AG09319 (cell line): Measurements from ENCODE around the gene MAP1B.

Source experiments
- DNase-seq: peaks from one replicate; pipeline ENCODE4 v3.0.0-alpha.2; 2010; ENCODE audit warnings: low read depth; ENCODE audit errors: extremely low read depth
- CTCF ChIP-seq: IDR thresholded peaks from 2 replicates; pipeline ENCODE4 v1.5.1; 2011; ENCODE audit warnings: low read depth, mild to moderate bottlenecking, inconsistent platforms, low read length, moderate library complexity

MAP1B gene

GRCh38 chr5:72251386-72251785, 144.1 kb downstream of the MAP1B start:
- TF ChIP-seq CTCF = no peak

DNA sequence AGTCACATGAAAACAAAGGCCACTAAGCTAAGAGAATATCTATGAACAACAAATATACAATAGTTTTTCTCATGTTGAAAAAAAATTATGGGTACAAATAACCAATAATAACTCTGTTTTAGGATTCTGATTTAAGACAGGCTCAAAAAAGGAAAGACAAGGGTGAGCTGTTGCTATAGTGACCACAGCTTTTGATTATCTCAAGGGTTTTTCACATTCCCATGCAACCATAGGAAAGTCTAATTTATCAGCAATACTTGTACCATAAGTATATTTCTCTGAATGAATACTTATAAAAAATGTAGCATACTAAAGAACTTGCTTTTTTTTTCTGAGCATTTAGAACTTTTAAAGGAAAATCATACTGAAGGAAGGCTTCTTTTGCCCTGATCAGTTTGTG, 144.7 kb downstream of the MAP1B start:
- no peak for TF ChIP-seq CTCF
- DNase-seq = no peak

More at GRCh38 chr5:72251386-72251785, 144.1 kb downstream of the MAP1B start:
- no peak for DNase-seq

DNA sequence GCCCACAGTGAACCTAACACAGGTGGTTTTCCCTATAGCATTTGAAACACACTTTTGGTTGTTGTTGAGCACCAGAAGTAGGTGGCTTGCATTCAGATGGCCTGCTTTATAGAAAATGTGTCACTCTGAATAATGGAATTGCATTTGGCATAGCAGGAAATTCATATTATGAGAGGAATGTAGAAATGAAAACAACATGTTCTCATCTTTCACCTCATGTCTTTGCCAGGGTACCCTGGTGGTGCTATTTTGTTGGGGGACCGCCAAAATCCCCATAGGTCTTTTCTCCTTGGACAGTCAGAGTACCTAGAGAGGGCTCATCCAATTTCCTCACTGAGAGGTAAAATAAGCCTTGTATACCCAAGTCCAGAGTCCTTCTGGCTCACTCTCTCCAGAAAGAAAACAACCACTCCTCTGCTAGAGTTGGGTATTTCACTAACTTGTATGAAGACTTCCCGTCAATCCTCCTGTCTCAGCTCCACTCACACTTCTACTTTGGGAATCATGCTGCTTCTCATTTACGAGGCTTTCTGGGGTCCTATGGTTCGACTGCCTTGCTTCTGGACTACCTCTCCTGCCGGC, 145.4 kb downstream of the MAP1B start:
- no peak for TF ChIP-seq CTCF
- no peak for DNase-seq

GRCh38 chr5:72255237-72255636, 148.0 kb downstream of the MAP1B start:
- no peak for TF ChIP-seq CTCF
- DNase-seq = no peak

DNA sequence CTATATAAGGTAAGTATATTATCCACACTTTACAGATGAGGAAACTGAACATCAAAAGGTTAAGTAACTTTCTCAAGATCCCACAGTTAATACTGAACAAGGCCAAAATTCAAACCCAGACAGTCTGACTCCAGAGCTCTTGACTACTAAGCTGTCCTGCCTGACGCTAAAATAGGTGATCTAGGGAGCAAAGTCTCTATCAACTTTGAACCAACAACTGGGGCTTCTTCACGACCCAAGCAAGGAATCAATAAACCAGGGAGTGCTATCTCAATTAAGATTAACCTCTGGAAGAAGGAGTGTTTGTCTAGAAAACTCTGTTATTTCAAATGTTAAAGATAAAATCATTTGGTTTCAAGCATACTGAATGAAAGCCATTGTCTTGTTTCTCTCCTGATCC, 148.4 kb downstream of the MAP1B start:
- DNase-seq = no peak
- no peak for TF ChIP-seq CTCF

DNA sequence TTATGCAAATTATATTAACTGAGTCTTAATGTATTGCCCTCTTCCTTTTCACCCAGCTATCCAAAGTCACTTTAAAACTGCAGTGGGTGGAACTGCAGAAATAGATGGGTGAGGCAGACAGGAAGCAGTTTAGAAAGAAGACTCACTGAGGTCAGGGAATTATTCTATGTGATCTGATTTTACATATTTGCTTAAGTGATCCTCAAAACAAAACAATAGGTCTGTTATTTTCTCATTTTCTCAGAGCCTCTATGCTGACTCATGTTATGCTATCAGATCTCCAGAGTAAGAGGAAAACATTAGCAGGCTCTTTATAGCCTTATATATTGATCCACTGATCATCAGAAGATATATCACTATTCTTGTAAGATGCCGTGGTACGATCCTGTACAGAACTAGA, 149.3 kb downstream of the MAP1B start:
- TF ChIP-seq CTCF = no peak
- no peak for DNase-seq
